ENCODE data around the gene FAM199X. TPM values are rescaled to one million over a fixed set of nuclear protein-coding genes. Genes with fewer than 3 reads are reported as not detected.

The FAM199X gene
- total and polyA plus RNA-seq, 2 donors (not counting 1 experiment from before 2014, with no cell fraction given) = 3.6 to 19.2 TPM

DNA sequence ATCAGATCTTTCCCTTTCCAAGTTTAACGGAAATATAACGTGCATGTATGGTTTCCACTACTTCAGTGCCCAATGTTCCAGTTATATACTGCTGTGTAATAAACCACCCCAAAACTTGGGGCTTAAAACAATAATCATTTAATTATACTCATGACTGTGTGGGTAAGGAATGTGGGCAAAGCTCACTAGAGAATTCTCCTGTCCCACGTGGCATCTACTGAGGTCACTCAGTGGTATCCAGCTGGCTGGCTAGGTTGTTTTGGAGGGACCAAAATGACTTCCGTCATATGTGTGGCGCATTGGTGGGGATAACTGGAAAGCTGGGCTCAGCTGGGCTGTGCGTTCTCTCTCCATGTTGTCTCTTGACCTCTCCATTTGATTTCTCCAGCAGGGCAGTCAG is 35.4 kb upstream of the FAM199X start:
- Histone ChIP-seq H3K27ac (ENCODE audit: low read length in 2 of 2) (no peak overlapping the region), H4K20me1 (ENCODE audit: control insufficient read depth, insufficient read depth, low read length, poor library complexity, severe bottlenecking) (no peaks in the 10 kb centered on the region), H3K4me1 (ENCODE audit: control insufficient read depth in 2 of 2, insufficient read depth in 2 of 2, low read length in 2 of 2) (peaks cover 22 to 28% of the 10 kb centered on the region in 2 donors), H3K9me3 (ENCODE audit: control extremely low read depth in 1 of 3, control insufficient read depth in 2 of 3, insufficient read depth in 1 of 3, low read length in 2 of 3) (no peaks in the 10 kb centered on the region), H3K4me3 (ENCODE audit: control extremely low read depth in 1 of 5, extremely low read depth in 1 of 5, insufficient read depth in 1 of 5, low read depth in 2 of 5, low read length in 4 of 5) (no peak overlapping the region), H3K36me3 (replicated peaks in 1 of 2; ENCODE audit: control extremely low read depth in 1 of 2, control insufficient read depth in 1 of 2, extremely low read depth in 1 of 2, insufficient read depth in 2 of 2, low read length in 1 of 2) (peaks cover 0 to 15% of the 10 kb centered on the region in 2 experiments), H3K79me2 (ENCODE audit: control insufficient read depth, insufficient read depth, low read length) (peaks cover 17% of the 10 kb centered on the region), H3K27me3 (replicated peaks in 1 of 4; ENCODE audit: control extremely low read depth in 1 of 4, control insufficient read depth in 3 of 4, insufficient read depth in 4 of 4, low read length in 3 of 4) (no peaks in the 10 kb centered on the region), H2AFZ (ENCODE audit: insufficient read depth, low read depth, low read length, poor library complexity, severe bottlenecking) (no peak overlapping the region), H3K4me2 (replicated peaks; ENCODE audit: low read depth, low read length, poor library complexity, severe bottlenecking) (no peak overlapping the region), H3K9ac (ENCODE audit: low read length) (no peak overlapping the region)
- CTCF ChIA-PET = no interaction called here
- peaks cover 30% of the 10 kb centered on the region for H3K4me1 Mint-ChIP-seq
- no peak overlapping the region for H3K4me3 Mint-ChIP-seq
- 100% methylated on average over 1 of the region's 6 CpGs for WGBS (ENCODE audit: insufficient coverage)
- no peak for DNase-seq
- H3K27ac Mint-ChIP-seq = no peak overlapping the region
- TF ChIP-seq EZH2 (IDR thresholded peaks at IDR 0.05; ENCODE audit: borderline replicate concordance, insufficient read depth, low read depth, low read length, poor library complexity, severe bottlenecking) = no peak
- TF ChIP-seq, protein P1, sequence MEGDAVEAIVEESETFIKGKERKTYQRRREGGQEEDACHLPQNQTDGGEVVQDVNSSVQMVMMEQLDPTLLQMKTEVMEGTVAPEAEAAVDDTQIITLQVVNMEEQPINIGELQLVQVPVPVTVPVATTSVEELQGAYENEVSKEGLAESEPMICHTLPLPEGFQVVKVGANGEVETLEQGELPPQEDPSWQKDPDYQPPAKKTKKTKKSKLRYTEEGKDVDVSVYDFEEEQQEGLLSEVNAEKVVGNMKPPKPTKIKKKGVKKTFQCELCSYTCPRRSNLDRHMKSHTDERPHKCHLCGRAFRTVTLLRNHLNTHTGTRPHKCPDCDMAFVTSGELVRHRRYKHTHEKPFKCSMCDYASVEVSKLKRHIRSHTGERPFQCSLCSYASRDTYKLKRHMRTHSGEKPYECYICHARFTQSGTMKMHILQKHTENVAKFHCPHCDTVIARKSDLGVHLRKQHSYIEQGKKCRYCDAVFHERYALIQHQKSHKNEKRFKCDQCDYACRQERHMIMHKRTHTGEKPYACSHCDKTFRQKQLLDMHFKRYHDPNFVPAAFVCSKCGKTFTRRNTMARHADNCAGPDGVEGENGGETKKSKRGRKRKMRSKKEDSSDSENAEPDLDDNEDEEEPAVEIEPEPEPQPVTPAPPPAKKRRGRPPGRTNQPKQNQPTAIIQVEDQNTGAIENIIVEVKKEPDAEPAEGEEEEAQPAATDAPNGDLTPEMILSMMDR (IDR thresholded peaks at IDR 0.05) = no peak
- intact Hi-C loops (cut with micrococcal nuclease) = no loop called here
- H3K9me3 Mint-ChIP-seq (ENCODE audit: insufficient read depth) = no peaks in the 10 kb centered on the region
- POLR2A ChIA-PET = no interaction called here
- H3K27me3 Mint-ChIP-seq = no peaks in the 10 kb centered on the region
- no peak for ATAC-seq (ENCODE audit: low read depth)

DNA sequence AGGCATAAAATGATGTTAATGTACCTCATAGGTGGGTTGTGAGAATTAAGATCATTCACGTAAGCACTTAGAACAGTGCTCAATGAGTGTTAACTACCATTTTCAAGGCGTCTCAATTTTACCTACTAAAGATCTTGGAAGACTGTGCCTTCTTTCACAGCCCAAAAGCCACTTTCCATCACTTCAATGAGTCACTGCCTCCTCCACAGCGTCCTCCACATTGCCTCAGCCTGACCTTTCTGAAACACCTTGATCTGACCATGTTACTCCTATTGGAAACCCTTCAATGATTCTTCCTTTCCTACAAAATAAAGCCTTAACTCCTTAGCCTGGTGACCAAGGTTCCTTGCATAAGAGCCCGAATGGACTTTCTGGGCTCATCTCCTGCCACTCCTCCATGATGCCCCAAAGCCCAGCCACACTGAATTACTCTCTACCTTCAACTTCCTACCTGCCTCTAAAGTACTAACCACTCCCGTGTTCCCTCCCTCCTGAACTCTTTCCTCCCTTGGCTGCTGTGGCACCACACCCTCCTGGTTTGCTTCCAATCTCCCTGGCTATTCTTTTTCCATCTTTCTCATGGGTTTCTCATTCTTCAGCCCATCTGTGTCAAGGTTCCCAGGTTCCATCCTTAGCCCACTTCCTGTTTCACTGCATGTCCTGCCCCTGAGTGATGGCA is 31.5 kb upstream of the FAM199X start:
- H3K36me3 ChIP-seq (replicated peaks in 1 of 2; ENCODE audit: control extremely low read depth in 1 of 2, control insufficient read depth in 1 of 2, extremely low read depth in 1 of 2, insufficient read depth in 2 of 2, low read length in 1 of 2) = peaks cover 0 to 15% of the 10 kb centered on the region in 2 experiments
- Mint-ChIP-seq H3K4me3 (no peak overlapping the region), H3K27me3 (no peaks in the 10 kb centered on the region), H3K9me3 (ENCODE audit: insufficient read depth) (no peaks in the 10 kb centered on the region), H3K4me1 (peaks cover 23% of the 10 kb centered on the region), H3K27ac (no peak overlapping the region)
- intact Hi-C loops (cut with micrococcal nuclease) = no loop called here
- CTCF ChIA-PET = interaction anchor here (0.6 to 1.4 kb wide), 2 partner anchors 12 to 645 kb away, joined by 3 read pairs; no protein-coding TSS in a partner anchor
- DNase-seq (no peak), ATAC-seq (ENCODE audit: low read depth) (no peak)
- H3K4me2 ChIP-seq (replicated peaks; ENCODE audit: low read depth, low read length, poor library complexity, severe bottlenecking) = no peak overlapping the region
- H3K9me3 ChIP-seq (ENCODE audit: control extremely low read depth in 1 of 3, control insufficient read depth in 2 of 3, insufficient read depth in 1 of 3, low read length in 2 of 3) = no peaks in the 10 kb centered on the region
- H4K20me1 ChIP-seq (ENCODE audit: control insufficient read depth, insufficient read depth, low read length, poor library complexity, severe bottlenecking) = no peaks in the 10 kb centered on the region
- TF ChIP-seq EZH2 (IDR thresholded peaks at IDR 0.05; ENCODE audit: borderline replicate concordance, insufficient read depth, low read depth, low read length, poor library complexity, severe bottlenecking) = no peak
- TF ChIP-seq, protein P1 (IDR thresholded peaks at IDR 0.05) = no peak
- POLR2A ChIA-PET = no interaction called here
- no peak overlapping the region for H2AFZ ChIP-seq (ENCODE audit: insufficient read depth, low read depth, low read length, poor library complexity, severe bottlenecking)
- H3K79me2 ChIP-seq (ENCODE audit: control insufficient read depth, insufficient read depth, low read length) = peaks cover 18% of the 10 kb centered on the region
- WGBS (ENCODE audit: insufficient coverage) = 93% methylated on average over 5 of the region's 5 CpGs
- H3K27me3 ChIP-seq (replicated peaks in 1 of 4; ENCODE audit: control extremely low read depth in 1 of 4, control insufficient read depth in 3 of 4, insufficient read depth in 4 of 4, low read length in 3 of 4) = no peaks in the 10 kb centered on the region
- no peak overlapping the region for H3K9ac ChIP-seq (ENCODE audit: low read length)
- peaks cover 7 to 14% of the 10 kb centered on the region in 2 donors for H3K4me1 ChIP-seq (ENCODE audit: control insufficient read depth in 2 of 2, insufficient read depth in 2 of 2, low read length in 2 of 2)
- no peak overlapping the region for H3K4me3 ChIP-seq (ENCODE audit: control extremely low read depth in 1 of 5, extremely low read depth in 1 of 5, insufficient read depth in 1 of 5, low read depth in 2 of 5, low read length in 4 of 5)
- no peak overlapping the region for H3K27ac ChIP-seq (ENCODE audit: low read length in 2 of 2)
